K562 (cell line): ENCODE data around the gene CCDC174. TPM values are rescaled to one million over a fixed set of nuclear protein-coding genes. Genes with fewer than 3 reads are reported as not detected.
A peak's percentile ranks its signal among the peaks of the same experiment; 100 is the strongest.

Experiments used
- CBX8 ChIP-seq: fragments of 200-600 bp; sonication (generic); IDR thresholded peaks from 2 replicates; pipeline ENCODE4 v1.6.1; 2012; ENCODE audit warnings: borderline replicate concordance, mixed run types, low read depth, mild to moderate bottlenecking, moderate library complexity, mixed read lengths, low read length, control low read depth, inconsistent platforms; ENCODE audit not compliant: poor library complexity, severe bottlenecking; ENCODE audit errors: extremely low read depth
- DPF2 ChIP-seq: fragments of 450-650 bp; IDR thresholded peaks from 2 replicates; pipeline ENCODE4 v1.6.1; 2016
- HMBOX1 ChIP-seq: sonication (generic); IDR thresholded peaks from 2 replicates; pipeline ENCODE4 v1.6.1; 2016
- IRF9 ChIP-seq: fragments of 450-650 bp; IDR thresholded peaks from 2 replicates; pipeline ENCODE4 v1.6.1; 2016; ENCODE audit warnings: missing biosample characterization, missing genetic modification characterization
- MED1 ChIP-seq: sonication (generic); formaldehyde crosslinking; IDR thresholded peaks from 2 replicates; pipeline ENCODE4 v1.8.1; 2023; ENCODE audit warnings: missing genetic modification reagents, borderline replicate concordance
- PBX2 ChIP-seq, 2 experiments: IDR thresholded peaks in 1 of 2; conservative IDR thresholded peaks in 1 of 2; 2 replicates each; pipeline ENCODE4 v1.6.1; 2016; ENCODE audit warnings: low read depth in 2 of 2, mild to moderate bottlenecking in 1 of 2, missing compliant biosample characterization in 1 of 2, missing genetic modification characterization in 1 of 2, moderate library complexity in 1 of 2
- PHB ChIP-seq: fragments of 250-450 bp; sonication (Bioruptor Pico); IDR thresholded peaks from 2 replicates; pipeline ENCODE4 v1.5.0; 2021
- TEAD2 ChIP-seq: fragments of 450-650 bp; IDR thresholded peaks from 2 replicates; pipeline ENCODE4 v1.6.1; 2016; ENCODE audit warnings: missing genetic modification characterization, control low read depth, missing compliant biosample characterization
- ZNF407 ChIP-seq: fragments of 450-650 bp; IDR thresholded peaks from 2 replicates; pipeline ENCODE4 v1.6.1; 2016; ENCODE audit warnings: low read depth
- ZNF551 ChIP-seq: fragments of 250-450 bp; sonication (Bioruptor Pico); IDR thresholded peaks from 2 replicates; pipeline ENCODE4 v1.5.0; 2021; ENCODE audit warnings: mild to moderate bottlenecking, moderate library complexity
- ZNF561 ChIP-seq: fragments of 450-650 bp; formaldehyde crosslinking; conservative IDR thresholded peaks from 2 replicates; pipeline ENCODE4 v1.4.0; 2020; ENCODE audit warnings: mild to moderate bottlenecking, moderate library complexity
- ZNF75A ChIP-seq: fragments of 450-650 bp; formaldehyde crosslinking; IDR thresholded peaks from 2 replicates; pipeline ENCODE4 v1.4.0; 2020; ENCODE audit warnings: mild to moderate bottlenecking
- polyA plus RNA-seq, 8 experiments: library from polyadenylated mRNA; depleted of rRNA in 4 of 8; stranded (reverse) in 5 of 8; unstranded in 3 of 8; fragments of >200 nt; fragmentation: Nextera tagmentation in 2 of 8; fragmentation: Illumina TruSeq in 1 of 8; extraction: Ambion mirVana in 2 of 8; extraction: Trizol in 1 of 8; gene quantifications; 2 replicates each; pipeline versions ENCODE4 v1.2.1 to v1.2.3, GENCODE V29; 2011 to 2014; ENCODE audit warnings: inconsistent platforms in 1 of 8, missing spikeins in 1 of 8
- total RNA-seq, 7 experiments: library from RNA; depleted of rRNA in 6 of 7; stranded (reverse); fragments of >200 nt in 6 of 7; fragmentation: Illumina TruSeq in 2 of 7; extraction: Trizol in 2 of 7; gene quantifications; 2 replicates each; pipeline versions ENCODE4 v1.2.1 to v1.2.3, GENCODE V29; 2011 to 2021; ENCODE audit warnings: low replicate concordance in 1 of 7

CCDC174 gene
- total and polyA plus RNA-seq, 9 of the 15 experiments (the other 6 are each of a cell fraction or from before 2014, with no cell fraction given), result 7.4 to 41.0 (median 28.5) TPM

GRCh38 chr3:14647976-14648955 lies 3.3 kb upstream of the CCDC174 start (continued):
- TF ChIP-seq HMBOX1 (0 out of 2 replicates have a peak, but pooled peaks have one; percentile 15), ZNF551 (CRISPR knock-in tag) (no peak), CBX8 (no peak), ZNF407 (no peak), MED1 (CRISPR knock-in tag) (no peak), PHB (CRISPR knock-in tag) (no peak), DPF2 (peak; percentile 68), ZNF75A (no peak), TEAD2 (tag) (no peak), IRF9 (tag) (no peak), ZNF561 (CRISPR knock-in tag) (no peak), PBX2 (CRISPR knock-in tag; IDR thresholded peaks at IDR 0.05; ENCODE audit: low read depth) (no peak), PBX2 (tag; conservative IDR thresholded peaks at IDR 0.05; ENCODE audit: low read depth) (peak; percentile 80)
